OCI-LY1 (cell line): Measurements from ENCODE around the gene SLX4IP.

Experiments used
- H2AFZ ChIP-seq: fragments of 200-600 bp; sonication (generic), shearing (Covaris generic); 2 replicates; pipeline ENCODE4 v1.6.0; 2014; ENCODE audit warnings: antibody characterized with exemption, mild to moderate bottlenecking, low read length
- H3F3A ChIP-seq: fragments of 200-600 bp; sonication (generic), shearing (Covaris generic); 2 replicates; pipeline ENCODE4 v1.6.0; 2014; ENCODE audit warnings: mild to moderate bottlenecking, antibody characterized with exemption, low read length, moderate library complexity; ENCODE audit not compliant: insufficient read depth
- H3K27ac ChIP-seq: fragments of 200-600 bp; sonication (generic); 2 replicates; pipeline ENCODE4 v1.5.1; 2014; ENCODE audit warnings: low read length, mixed run types, mild to moderate bottlenecking, low read depth; ENCODE audit not compliant: poor library complexity, severe bottlenecking
- H3K27me3 ChIP-seq: fragments of 200-600 bp; sonication (generic); 2 replicates; pipeline ENCODE4 v1.6.0; 2014; ENCODE audit warnings: antibody characterized with exemption, mild to moderate bottlenecking, low read length, moderate library complexity; ENCODE audit not compliant: insufficient read depth
- H3K36me3 ChIP-seq: fragments of 200-600 bp; sonication (generic); 2 replicates; pipeline ENCODE4 v1.6.1; 2014; ENCODE audit warnings: mild to moderate bottlenecking, antibody characterized with exemption, low read length, moderate library complexity, mixed read lengths; ENCODE audit not compliant: insufficient read depth
- H3K4me1 ChIP-seq: fragments of 200-600 bp; sonication (generic); 2 replicates; pipeline ENCODE4 v1.5.1; 2014; ENCODE audit warnings: mild to moderate bottlenecking, low read length, moderate library complexity; ENCODE audit not compliant: insufficient read depth, severe bottlenecking
- H3K4me2 ChIP-seq: fragments of 200-600 bp; sonication (generic), shearing (Covaris generic); 2 replicates; pipeline ENCODE4 v1.6.1; 2014; ENCODE audit warnings: low read length
- H3K4me3 ChIP-seq: fragments of 200-600 bp; sonication (generic); 2 replicates; pipeline ENCODE4 v1.5.1; 2014; ENCODE audit warnings: low read length, low read depth, mild to moderate bottlenecking, mixed read lengths; ENCODE audit not compliant: poor library complexity, severe bottlenecking
- H3K79me2 ChIP-seq: fragments of 200-600 bp; shearing (Covaris generic); 2 replicates; pipeline ENCODE4 v1.6.1; 2016; ENCODE audit warnings: mixed run types, low read length, mixed read lengths; ENCODE audit not compliant: insufficient read depth
- H3K9ac ChIP-seq: fragments of 200-600 bp; sonication (generic), shearing (Covaris generic); 2 replicates; pipeline ENCODE4 v1.6.1; 2014; ENCODE audit warnings: mild to moderate bottlenecking, low read length, mixed read lengths
- H3K9me2 ChIP-seq: fragments of 200-600 bp; sonication (generic), shearing (Covaris generic); 2 replicates; pipeline ENCODE4 v1.6.1; 2014; ENCODE audit warnings: low read depth, mild to moderate bottlenecking, low read length, mixed read lengths
- H3K9me3 ChIP-seq: fragments of 200-600 bp; shearing (Covaris generic); 2 replicates; pipeline ENCODE4 v1.6.1; 2014; ENCODE audit warnings: low read length, mixed read lengths
- H4K20me1 ChIP-seq: fragments of 200-600 bp; sonication (generic), shearing (Covaris generic); 2 replicates; pipeline ENCODE4 v1.6.0; 2016; ENCODE audit warnings: mild to moderate bottlenecking, low read length; ENCODE audit not compliant: insufficient read depth
- CTCF ChIP-seq: fragments of 200-600 bp; sonication (generic), shearing (Covaris generic); IDR thresholded peaks from 2 replicates; pipeline ENCODE4 v1.5.1; 2017; ENCODE audit warnings: mild to moderate bottlenecking, antibody characterized with exemption, low read length, moderate library complexity, mixed read lengths
- EZH2 ChIP-seq: fragments of 200-600 bp; sonication (generic), shearing (Covaris generic); IDR thresholded peaks from 2 replicates; pipeline ENCODE4 v1.8.0; 2017; ENCODE audit warnings: borderline replicate concordance, mixed run types, mild to moderate bottlenecking, antibody characterized with exemption, low read length, moderate library complexity, mixed read lengths

Gene SLX4IP

GRCh38 chr20:10662661-10663458, 227.8 kb downstream of the SLX4IP start:
- H3F3A ChIP-seq = no peaks in the 10 kb centered on the region
- H3K9me3 ChIP-seq = no peaks in the 10 kb centered on the region
- no peak overlapping the region for H3K4me2 ChIP-seq
- H3K79me2 ChIP-seq = no peaks in the 10 kb centered on the region
- no peaks in the 10 kb centered on the region for H4K20me1 ChIP-seq
- no peak overlapping the region for H3K27ac ChIP-seq
- no peaks in the 10 kb centered on the region; the same call in 1 of the 2 replicates for H3K27me3 ChIP-seq
- no peaks in the 10 kb centered on the region for H3K36me3 ChIP-seq
- H3K9me2 ChIP-seq = no peaks in the 10 kb centered on the region
- H3K4me1 ChIP-seq = no peaks in the 10 kb centered on the region
- TF ChIP-seq CTCF (no peak), EZH2 (no peak)
- H2AFZ ChIP-seq = no peak overlapping the region
- no peak overlapping the region for H3K9ac ChIP-seq
- no peak overlapping the region for H3K4me3 ChIP-seq

DNA sequence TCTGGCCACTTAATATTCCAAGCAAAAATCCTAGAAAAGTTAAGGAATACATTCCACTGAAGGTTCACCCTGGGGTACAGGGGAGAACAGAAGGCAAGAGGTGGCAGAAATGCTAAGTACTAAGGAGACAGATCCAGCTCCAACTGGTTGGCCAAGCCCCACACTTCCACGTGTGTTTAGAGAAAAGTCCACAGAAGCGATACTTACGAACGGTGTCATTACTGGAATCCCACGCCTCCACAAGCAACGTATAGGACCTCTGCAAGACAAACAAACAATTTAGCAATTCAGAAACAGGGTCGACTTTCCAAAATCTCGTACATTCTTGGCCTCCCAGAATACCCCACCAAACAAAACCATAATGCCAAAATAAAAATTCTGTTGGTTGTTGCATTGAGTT, 228.7 kb downstream of the SLX4IP start:
- Histone ChIP-seq H3K9me3 (no peaks in the 10 kb centered on the region), H3K4me2 (no peak overlapping the region), H3K9me2 (no peaks in the 10 kb centered on the region), H3K36me3 (no peaks in the 10 kb centered on the region), H4K20me1 (no peaks in the 10 kb centered on the region), H3K4me1 (no peaks in the 10 kb centered on the region), H3K27me3 (no peaks in the 10 kb centered on the region; the same call in 1 of the 2 replicates), H3K4me3 (no peak overlapping the region), H3K9ac (no peak overlapping the region), H3F3A (no peaks in the 10 kb centered on the region), H3K79me2 (no peaks in the 10 kb centered on the region), H3K27ac (no peak overlapping the region), H2AFZ (no peak overlapping the region)
- TF ChIP-seq CTCF = no peak
- no peak for TF ChIP-seq EZH2

GRCh38 chr20:10665027-10665561, 230.0 kb downstream of the SLX4IP start:
- Histone ChIP-seq H4K20me1 (no peaks in the 10 kb centered on the region), H3K9me2 (no peaks in the 10 kb centered on the region), H3K4me2 (no peak overlapping the region), H3K27me3 (no peaks in the 10 kb centered on the region; the same call in 1 of the 2 replicates), H3K9me3 (no peaks in the 10 kb centered on the region), H3K4me1 (peaks cover 6% of the 10 kb centered on the region), H3K9ac (no peak overlapping the region), H2AFZ (no peak overlapping the region), H3K4me3 (no peak overlapping the region), H3K27ac (no peak overlapping the region), H3K79me2 (no peaks in the 10 kb centered on the region), H3K36me3 (no peaks in the 10 kb centered on the region), H3F3A (no peaks in the 10 kb centered on the region)
- TF ChIP-seq CTCF (no peak), EZH2 (no peak)
